Sigmoid colon (tissue), 7 donors: ENCODE data around the gene FAH. TPM values are rescaled to one million over a fixed set of nuclear protein-coding genes. Genes with fewer than 3 reads are reported as not detected.

Source experiments
- DNase-seq: peaks from one replicate; pipeline ENCODE4 v3.0.0-alpha.2; 2019
- H3K27ac ChIP-seq, 4 donors: fragments of 200-600 bp; sonication (generic); one replicate each; pipeline ENCODE4 v1.5.1; 2016 to 2019; ENCODE audit warnings: mild to moderate bottlenecking in 1 of 4
- H3K27me3 ChIP-seq, 3 donors: fragments of 200-600 bp; sonication (generic); one replicate each; pipeline ENCODE4 v1.5.1; 2019; ENCODE audit warnings: mild to moderate bottlenecking in 1 of 3
- H3K36me3 ChIP-seq, 4 donors: fragments of 200-600 bp; sonication (generic); one replicate each; pipeline ENCODE4 v1.5.1; 2016 to 2019
- H3K4me1 ChIP-seq, 4 donors: fragments of 200-600 bp; sonication (generic); one replicate each; pipeline ENCODE4 v1.5.1; 2017 to 2019
- H3K4me3 ChIP-seq, 4 donors: fragments of 200-600 bp; sonication (generic); one replicate each; pipeline ENCODE4 v1.5.1; 2017 to 2019; ENCODE audit warnings: mild to moderate bottlenecking in 2 of 4, moderate library complexity in 1 of 4
- H3K9me3 ChIP-seq, 4 donors: fragments of 200-600 bp in 3 of 4; sonication (generic) in 3 of 4; one replicate each; pipeline versions ENCODE4 v1.5.1 to v1.6.1; 2013 to 2019
- EP300 ChIP-seq, 4 donors: sonication (generic); formaldehyde crosslinking; IDR thresholded peaks; one replicate each; pipeline ENCODE4 v1.6.1; 2017; ENCODE audit warnings: antibody characterized with exemption in 4 of 4
- POLR2A ChIP-seq, 2 donors: fragments of 450-650 bp; IDR thresholded peaks; one replicate each; pipeline ENCODE4 v1.6.1; 2016; ENCODE audit warnings: antibody characterized with exemption in 2 of 2, mild to moderate bottlenecking in 2 of 2, moderate library complexity in 2 of 2
- POLR2AphosphoS5 ChIP-seq, 4 donors: sonication (generic); formaldehyde crosslinking; IDR thresholded peaks; one replicate each; pipeline ENCODE4 v1.6.1; 2017; ENCODE audit warnings: antibody characterized with exemption in 4 of 4
- WGBS, 2 donors: extraction: QIAGEN DNeasy Blood & Tissue Kit; methylation state at CpG; one replicate each; pipeline ENCODE4 v1.1.7; 2013; 5-methylcytosine and 5-hydroxymethylcytosine counted together
- intact Hi-C: fragments of 100-400 bp; cut with DNase I; formaldehyde crosslinking; loops from one replicate; pipeline ENCODE4 v1.15.1; 2023
- polyA plus RNA-seq, 3 donors: library from polyadenylated mRNA; stranded (reverse); fragments of 200-250 nt; gene quantifications; one replicate each; pipeline ENCODE4 v1.2.3, GENCODE V29; 2013
- total RNA-seq, 4 donors: library from RNA; depleted of rRNA; stranded (reverse); fragments of >200 nt; gene quantifications; one replicate each; pipeline ENCODE4 v1.1.0, GENCODE V29; 2016
- TF ChIP-seq, protein P1 (sequence below), 4 experiments: fragments of 450-650 bp in 3 of 4; fragments of 200-600 bp in 1 of 4; IDR thresholded peaks; one replicate each; pipeline ENCODE4 v1.5.1; 2016 to 2019; ENCODE audit warnings: antibody characterized with exemption in 4 of 4, mild to moderate bottlenecking in 3 of 4, moderate library complexity in 2 of 4
- donor health status: healthy with polysubstance abuse.
- donor health status: Bipolar disorder and iron deficiency.
- donor health status: healthy.

Gene FAH
- total and polyA plus RNA-seq, 7 donors: 11.4 to 23.5 (median 14.4) TPM

DNA sequence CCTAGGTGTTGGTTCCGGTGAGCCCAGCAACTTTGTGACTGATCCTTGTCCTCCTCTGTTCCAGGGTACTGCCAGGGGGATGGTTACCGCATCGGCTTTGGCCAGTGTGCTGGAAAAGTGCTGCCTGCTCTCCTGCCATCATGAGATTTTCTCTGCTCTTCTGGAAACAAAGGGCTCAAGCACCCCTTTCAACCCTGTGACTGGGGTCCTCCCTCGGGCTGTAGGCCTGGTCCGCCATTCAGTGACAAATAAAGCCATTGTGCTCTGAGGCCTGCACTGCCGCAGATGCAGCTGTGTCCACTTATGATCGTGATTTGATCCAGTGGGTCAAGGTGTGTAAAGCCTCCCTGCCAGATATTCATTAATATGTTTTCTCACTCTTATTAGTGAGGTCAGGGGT lies 33.3 kb downstream of the FAH start:
- TF ChIP-seq POLR2AphosphoS5 (IDR thresholded peaks at IDR 0.05): no peak
- WGBS, 2 donors: 95 to 97% methylated on average over 7 of the region's 7 CpGs
- Histone ChIP-seq H3K27ac (no peak overlapping the region), H3K36me3 (peaks cover 0 to 52% (median 10%) of the 10 kb centered on the region in 4 donors), H3K4me1 (no peaks in the 10 kb centered on the region), H3K27me3 (no peaks in the 10 kb centered on the region), H3K9me3 (no peaks in the 10 kb centered on the region), H3K4me3 (no peak overlapping the region)
- no peak for DNase-seq
- intact Hi-C loops: no loop called here

DNA sequence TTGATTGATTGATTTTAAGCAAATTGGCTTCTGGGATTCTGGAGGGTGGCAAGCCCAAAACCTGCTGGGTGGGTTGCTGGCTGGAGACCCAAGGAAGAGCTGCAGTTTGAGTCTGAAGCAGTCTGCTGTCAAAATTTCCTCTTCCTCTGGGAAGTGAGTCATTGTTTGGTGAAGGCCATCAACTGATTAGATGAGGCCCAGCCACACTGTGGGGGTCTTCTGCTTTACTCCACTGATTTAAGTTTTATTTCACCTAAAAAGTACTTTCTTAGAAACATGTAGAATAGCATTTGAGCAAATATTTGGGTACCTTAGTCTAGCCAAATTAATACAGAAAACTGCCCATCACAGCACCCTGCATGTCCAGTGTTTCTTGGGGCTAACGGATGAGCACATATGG lies 33.8 kb downstream of the FAH start:
- H3K36me3 ChIP-seq: peaks cover 0 to 47% (median 7%) of the 10 kb centered on the region in 4 donors
- TF ChIP-seq POLR2AphosphoS5 (IDR thresholded peaks at IDR 0.05): no peak
- TF ChIP-seq, protein P1, sequence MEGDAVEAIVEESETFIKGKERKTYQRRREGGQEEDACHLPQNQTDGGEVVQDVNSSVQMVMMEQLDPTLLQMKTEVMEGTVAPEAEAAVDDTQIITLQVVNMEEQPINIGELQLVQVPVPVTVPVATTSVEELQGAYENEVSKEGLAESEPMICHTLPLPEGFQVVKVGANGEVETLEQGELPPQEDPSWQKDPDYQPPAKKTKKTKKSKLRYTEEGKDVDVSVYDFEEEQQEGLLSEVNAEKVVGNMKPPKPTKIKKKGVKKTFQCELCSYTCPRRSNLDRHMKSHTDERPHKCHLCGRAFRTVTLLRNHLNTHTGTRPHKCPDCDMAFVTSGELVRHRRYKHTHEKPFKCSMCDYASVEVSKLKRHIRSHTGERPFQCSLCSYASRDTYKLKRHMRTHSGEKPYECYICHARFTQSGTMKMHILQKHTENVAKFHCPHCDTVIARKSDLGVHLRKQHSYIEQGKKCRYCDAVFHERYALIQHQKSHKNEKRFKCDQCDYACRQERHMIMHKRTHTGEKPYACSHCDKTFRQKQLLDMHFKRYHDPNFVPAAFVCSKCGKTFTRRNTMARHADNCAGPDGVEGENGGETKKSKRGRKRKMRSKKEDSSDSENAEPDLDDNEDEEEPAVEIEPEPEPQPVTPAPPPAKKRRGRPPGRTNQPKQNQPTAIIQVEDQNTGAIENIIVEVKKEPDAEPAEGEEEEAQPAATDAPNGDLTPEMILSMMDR (IDR thresholded peaks at IDR 0.05): no peak
- TF ChIP-seq POLR2A (IDR thresholded peaks at IDR 0.05): no peak
- no peak for TF ChIP-seq EP300 (IDR thresholded peaks at IDR 0.05)
- intact Hi-C loops: no loop called here

DNA sequence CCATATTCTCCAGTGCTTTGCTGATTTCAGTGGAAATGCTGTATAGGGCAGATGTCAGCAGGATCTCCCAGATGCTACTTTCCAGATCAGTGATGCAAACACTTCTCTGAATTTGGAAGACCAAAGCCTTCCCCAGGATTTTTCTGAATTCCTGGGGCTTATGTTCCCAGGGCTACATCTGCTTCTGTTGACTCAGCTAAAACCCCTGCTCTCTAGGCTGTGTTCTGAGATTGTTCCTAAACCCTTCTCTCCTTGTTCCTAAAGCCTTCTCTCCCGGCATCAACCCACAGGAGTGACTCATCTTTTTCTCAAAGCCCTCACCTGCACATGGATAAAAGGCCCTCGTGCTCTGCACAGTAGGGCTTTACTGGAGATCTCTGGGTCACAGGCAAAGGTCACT lies 35.5 kb downstream of the FAH start:
- Histone ChIP-seq H3K9me3 (no peaks in the 10 kb centered on the region), H3K27me3 (no peaks in the 10 kb centered on the region), H3K4me3 (no peak overlapping the region), H3K36me3 (peaks cover 0 to 33% (median 5%) of the 10 kb centered on the region in 4 donors), H3K4me1 (no peaks in the 10 kb centered on the region), H3K27ac (no peak overlapping the region)
- intact Hi-C loops: no loop called here
- TF ChIP-seq, protein P1 (IDR thresholded peaks at IDR 0.05): no peak
- TF ChIP-seq POLR2AphosphoS5 (IDR thresholded peaks at IDR 0.05): no peak
- no peak for TF ChIP-seq EP300 (IDR thresholded peaks at IDR 0.05)
- TF ChIP-seq POLR2A (IDR thresholded peaks at IDR 0.05): no peak
- no peak for DNase-seq
- 79 to 85% methylated on average over 2 of the region's 2 CpGs for WGBS, 2 donors

More for the DNA sequence above, 33.8 kb downstream of the FAH start:
- Histone ChIP-seq H3K27ac (no peak overlapping the region), H3K4me3 (no peak overlapping the region), H3K4me1 (no peaks in the 10 kb centered on the region), H3K27me3 (no peaks in the 10 kb centered on the region), H3K9me3 (no peaks in the 10 kb centered on the region)
- WGBS, 2 donors: 97 to 98% methylated on average over 1 of the region's 1 CpG
- DNase-seq: no peak

DNA sequence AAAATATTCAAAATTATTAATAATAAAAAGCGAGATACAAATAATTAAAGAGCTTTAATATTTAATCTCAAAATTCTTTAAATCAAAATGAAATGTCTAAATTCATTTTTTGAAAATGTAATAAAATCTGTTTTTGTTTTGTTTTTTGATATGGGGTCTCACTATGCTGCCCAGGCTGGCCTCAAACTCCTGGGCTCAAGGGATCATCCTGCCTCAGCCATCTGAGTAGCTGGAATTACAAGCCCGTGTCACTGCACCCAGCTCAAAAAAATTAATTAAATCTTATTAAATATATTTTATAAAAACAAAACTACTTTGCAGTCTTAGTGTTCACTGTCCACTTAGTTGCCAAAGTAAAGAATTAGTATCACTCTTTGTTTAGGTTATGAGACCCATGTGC lies 38.4 kb downstream of the FAH start:
- intact Hi-C loops: no loop called here
- DNase-seq: no peak

DNA sequence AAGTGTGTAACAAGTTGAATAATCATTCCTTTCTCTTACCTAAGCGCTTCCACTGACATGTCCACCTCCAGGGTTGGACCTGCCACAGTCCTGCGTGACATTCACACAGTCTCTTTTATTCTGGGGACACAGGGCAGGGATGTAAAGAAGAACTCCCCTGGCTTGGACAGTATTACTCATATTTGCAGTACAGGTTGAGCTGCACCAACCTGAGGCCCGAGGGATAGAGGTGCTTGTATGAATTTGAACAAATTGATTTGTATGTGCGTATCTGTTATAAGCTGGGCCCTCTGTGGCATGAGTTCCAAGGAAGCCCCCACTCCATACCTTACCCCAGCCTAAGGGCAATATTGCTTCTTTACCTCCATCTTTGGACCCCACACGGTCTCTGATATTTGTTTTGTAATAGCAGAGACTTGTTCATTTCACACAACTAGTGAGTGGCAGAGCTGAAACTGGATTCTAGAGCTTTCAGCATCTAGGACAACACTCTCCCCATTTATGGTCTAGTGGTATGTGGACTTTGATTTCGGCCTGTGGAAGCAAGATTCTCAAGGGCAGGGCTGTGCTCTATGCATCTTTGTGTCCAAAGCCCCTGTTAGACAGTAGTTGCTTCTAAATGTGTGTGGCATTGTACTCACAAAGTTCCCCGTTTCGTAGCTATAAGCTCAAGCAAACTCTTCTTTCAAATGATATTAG lies 39.2 kb downstream of the FAH start:
- Histone ChIP-seq H3K9me3 (no peaks in the 10 kb centered on the region), H3K4me1 (no peaks in the 10 kb centered on the region), H3K4me3 (no peak overlapping the region), H3K36me3 (peaks cover 0 to 10% (median 0%) of the 10 kb centered on the region in 4 donors), H3K27me3 (no peaks in the 10 kb centered on the region), H3K27ac (no peak overlapping the region)
- no peak for DNase-seq
- 80 to 89% methylated on average over 8 of the region's 8 CpGs for WGBS, 2 donors
- TF ChIP-seq POLR2A (IDR thresholded peaks at IDR 0.05): no peak
- TF ChIP-seq, protein P1 (IDR thresholded peaks at IDR 0.05): no peak
- no peak for TF ChIP-seq EP300 (IDR thresholded peaks at IDR 0.05)
- no peak for TF ChIP-seq POLR2AphosphoS5 (IDR thresholded peaks at IDR 0.05)
- intact Hi-C loops: no loop called here

More for the DNA sequence above, 38.4 kb downstream of the FAH start:
- Histone ChIP-seq H3K27me3 (no peaks in the 10 kb centered on the region), H3K36me3 (peaks cover 0 to 19% (median 2%) of the 10 kb centered on the region in 4 donors), H3K4me3 (no peak overlapping the region), H3K4me1 (no peaks in the 10 kb centered on the region), H3K9me3 (no peaks in the 10 kb centered on the region), H3K27ac (no peak overlapping the region)
- 91 to 95% methylated on average over 2 of the region's 2 CpGs for WGBS, 2 donors
- TF ChIP-seq, protein P1 (IDR thresholded peaks at IDR 0.05): no peak
- TF ChIP-seq POLR2AphosphoS5 (IDR thresholded peaks at IDR 0.05) (no peak), EP300 (IDR thresholded peaks at IDR 0.05) (no peak), POLR2A (IDR thresholded peaks at IDR 0.05) (no peak)
